Hepatocyte (in vitro differentiated cells): Measurements from ENCODE around the gene APOL2.
"Not testable (repeated sequence)": the region's sequence is repeated elsewhere in the genome, so short reads cannot be mapped to it uniquely, and the experiment has no call there.

Experiments used
- CTCF ChIP-seq: fragments of 200-600 bp; sonication (generic); IDR thresholded peaks from 2 replicates; pipeline ENCODE4 v1.5.1; 2016; ENCODE audit warnings: antibody characterized with exemption, mild to moderate bottlenecking; ENCODE audit not compliant: poor library complexity
- EZH2 ChIP-seq: fragments of 200-600 bp; sonication (generic); IDR thresholded peaks from 2 replicates; pipeline ENCODE4 v1.6.1; 2016; ENCODE audit warnings: antibody characterized with exemption, mild to moderate bottlenecking, borderline replicate concordance
- EZH2phosphoT487 ChIP-seq: fragments of 200-600 bp; sonication (generic); IDR thresholded peaks from one replicate; pipeline ENCODE4 v1.6.1; 2018; ENCODE audit warnings: antibody characterized with exemption, mild to moderate bottlenecking, low read depth, moderate library complexity; ENCODE audit not compliant: unreplicated experiment, severe bottlenecking

GRCh38 chr22:36205573-36205972 is 33.8 kb downstream of the APOL2 start:
- not testable (repeated sequence) for TF ChIP-seq EZH2, CTCF, EZH2phosphoT487
